ENCODE results near the gene CLDN6.

CLDN6 gene

GRCh38 chr16:2991566-2992261, 26.3 kb downstream of the CLDN6 start:
- TF ChIP-seq CTCF (IDR thresholded peaks at IDR 0.05; ENCODE audit: borderline replicate concordance, insufficient read depth, low read depth, low read length) = no peak
- H3K4me3 ChIP-seq (ENCODE audit: low read depth, low read length) = no peak overlapping the region

GRCh38 chr16:2990891-2991290, 27.1 kb downstream of the CLDN6 start:
- H3K4me3 ChIP-seq (ENCODE audit: low read depth, low read length) = no peak overlapping the region
- TF ChIP-seq CTCF (IDR thresholded peaks at IDR 0.05; ENCODE audit: borderline replicate concordance, insufficient read depth, low read depth, low read length) = no peak

- H3K4me3 ChIP-seq (ENCODE audit: low read depth, low read length) = no peak overlapping the region
- TF ChIP-seq CTCF (IDR thresholded peaks at IDR 0.05; ENCODE audit: borderline replicate concordance, insufficient read depth, low read depth, low read length) = no peak
Measured at GRCh38 chr16:2988590-2989099, 29.3 kb downstream of the CLDN6 start.

- H3K4me3 ChIP-seq (ENCODE audit: low read depth, low read length) = no peak overlapping the region
- no peak for TF ChIP-seq CTCF (IDR thresholded peaks at IDR 0.05; ENCODE audit: borderline replicate concordance, insufficient read depth, low read depth, low read length)
Measured at GRCh38 chr16:2987833-2988232, 30.1 kb downstream of the CLDN6 start.

- H3K4me3 ChIP-seq (ENCODE audit: low read depth, low read length) = no peak overlapping the region
- TF ChIP-seq CTCF (IDR thresholded peaks at IDR 0.05; ENCODE audit: borderline replicate concordance, insufficient read depth, low read depth, low read length) = no peak
Measured at GRCh38 chr16:2987286-2987685, 30.7 kb downstream of the CLDN6 start.

- H3K4me3 ChIP-seq (ENCODE audit: low read depth, low read length) = no peak overlapping the region
- TF ChIP-seq CTCF (IDR thresholded peaks at IDR 0.05; ENCODE audit: borderline replicate concordance, insufficient read depth, low read depth, low read length) = no peak
Measured at GRCh38 chr16:2986623-2987188, 31.3 kb downstream of the CLDN6 start.

- no peak overlapping the region for H3K4me3 ChIP-seq (ENCODE audit: low read depth, low read length)
- no peak for TF ChIP-seq CTCF (IDR thresholded peaks at IDR 0.05; ENCODE audit: borderline replicate concordance, insufficient read depth, low read depth, low read length)
Measured at GRCh38 chr16:2985893-2986355, 32.1 kb downstream of the CLDN6 start.
